KOPT-K1 (cell line): ENCODE results near the gene TECPR1.

Source experiments
- H3K27ac ChIP-seq: fragments of 200-600 bp; sonication (generic); 2 replicates; pipeline ENCODE4 v1.5.1; 2016; ENCODE audit warnings: antibody characterized with exemption, mild to moderate bottlenecking, low read depth, low read length; ENCODE audit not compliant: poor library complexity, severe bottlenecking
- H3K36me3 ChIP-seq: fragments of 200-600 bp; sonication (generic); 2 replicates; pipeline ENCODE4 v1.5.1; 2017; ENCODE audit warnings: antibody characterized with exemption, mild to moderate bottlenecking, low read length, moderate library complexity; ENCODE audit not compliant: insufficient read depth
- H3K9me3 ChIP-seq: fragments of 200-600 bp; sonication (generic); 2 replicates; pipeline ENCODE4 v1.5.1; 2017; ENCODE audit warnings: antibody characterized with exemption, low read length, mild to moderate bottlenecking; ENCODE audit not compliant: insufficient read depth, poor library complexity, severe bottlenecking

Gene TECPR1

GRCh38 chr7:98287486-98287959 lies 35.5 kb upstream of the TECPR1 start:
- H3K36me3 ChIP-seq = peaks cover 9% of the 10 kb centered on the region
- H3K27ac ChIP-seq = no peak overlapping the region
- H3K9me3 ChIP-seq = no peaks in the 10 kb centered on the region

- Histone ChIP-seq H3K9me3 (no peaks in the 10 kb centered on the region), H3K27ac (no peak overlapping the region), H3K36me3 (peaks cover 3% of the 10 kb centered on the region; the same call in 1 of the 2 replicates)
These were observed 34.9 kb upstream of the TECPR1 start for GRCh38 chr7:98286701-98287485.

GRCh38 chr7:98286093-98286539 lies 34.1 kb upstream of the TECPR1 start:
- Histone ChIP-seq H3K9me3 (no peaks in the 10 kb centered on the region), H3K36me3 (no peaks in the 10 kb centered on the region; the same call in 1 of the 2 replicates), H3K27ac (no peak overlapping the region)

- Histone ChIP-seq H3K36me3 (no peaks in the 10 kb centered on the region; the same call in 1 of the 2 replicates), H3K9me3 (no peaks in the 10 kb centered on the region), H3K27ac (no peak overlapping the region)
These were observed 33.4 kb upstream of the TECPR1 start for GRCh38 chr7:98285157-98286092.

GRCh38 chr7:98284335-98285036 lies 32.5 kb upstream of the TECPR1 start:
- no peaks in the 10 kb centered on the region for H3K9me3 ChIP-seq
- no peak overlapping the region for H3K27ac ChIP-seq
- H3K36me3 ChIP-seq = no peaks in the 10 kb centered on the region; the same call in 1 of the 2 replicates

- Histone ChIP-seq H3K27ac (no peak overlapping the region), H3K36me3 (no peaks in the 10 kb centered on the region; the same call in 1 of the 2 replicates), H3K9me3 (no peaks in the 10 kb centered on the region)
These were observed 31.8 kb upstream of the TECPR1 start for GRCh38 chr7:98283887-98284222.

GRCh38 chr7:98283127-98283886 lies 31.3 kb upstream of the TECPR1 start:
- Histone ChIP-seq H3K36me3 (no peaks in the 10 kb centered on the region; the same call in 1 of the 2 replicates), H3K9me3 (no peaks in the 10 kb centered on the region), H3K27ac (no peak overlapping the region)

- no peak overlapping the region for H3K27ac ChIP-seq
- H3K9me3 ChIP-seq = no peaks in the 10 kb centered on the region
- no peaks in the 10 kb centered on the region; the same call in 1 of the 2 replicates for H3K36me3 ChIP-seq
These were observed 30.7 kb upstream of the TECPR1 start for GRCh38 chr7:98282703-98283102.

GRCh38 chr7:98281757-98282606 lies 29.9 kb upstream of the TECPR1 start:
- no peaks in the 10 kb centered on the region; the same call in 1 of the 2 replicates for H3K36me3 ChIP-seq
- peak overlapping the region; percentile 60 for H3K27ac ChIP-seq
- H3K9me3 ChIP-seq = no peaks in the 10 kb centered on the region

- Histone ChIP-seq H3K27ac (peak within 1 kb of the TSS; percentile 60), H3K36me3 (no peaks in the 10 kb centered on the region; the same call in 1 of the 2 replicates), H3K9me3 (no peaks in the 10 kb centered on the region)
These were observed 29.0 kb upstream of the TECPR1 start, which contains the start of gene BRI3 for GRCh38 chr7:98280791-98281756. BRI3 (plus strand) TSS chr7:98281686; CDS start chr7:98281796, 110 bp downstream.

GRCh38 chr7:98280296-98280695 lies 28.3 kb upstream of the TECPR1 start:
- no peaks in the 10 kb centered on the region for H3K9me3 ChIP-seq
- H3K27ac ChIP-seq = peak overlapping the region; percentile 49

GRCh38 chr7:98278936-98279335 lies 26.9 kb upstream of the TECPR1 start:
- H3K36me3 ChIP-seq = no peaks in the 10 kb centered on the region; the same call in 1 of the 2 replicates
- no peak overlapping the region for H3K27ac ChIP-seq
- H3K9me3 ChIP-seq = no peaks in the 10 kb centered on the region

More at GRCh38 chr7:98280296-98280695, 28.3 kb upstream of the TECPR1 start:
- no peaks in the 10 kb centered on the region; the same call in 1 of the 2 replicates for H3K36me3 ChIP-seq
